GM12891 (cell line): Measurements from ENCODE around the gene ANKRD16.

ENCODE experiments used
- PAX5 ChIP-seq: IDR thresholded peaks from 2 replicates; pipeline ENCODE4 v1.6.1; 2011; ENCODE audit warnings: low read length, moderate library complexity, mild to moderate bottlenecking; ENCODE audit not compliant: insufficient read depth, severe bottlenecking
- POLR2A ChIP-seq: IDR thresholded peaks from 2 replicates; pipeline ENCODE4 v1.6.1; 2011; ENCODE audit warnings: low read depth, low read length, control low read depth
- POLR2AphosphoS5 ChIP-seq: IDR thresholded peaks from 2 replicates; pipeline ENCODE4 v1.6.1; 2011; ENCODE audit warnings: low read depth, low read length, control low read depth
- TAF1 ChIP-seq: IDR thresholded peaks from 2 replicates; pipeline ENCODE4 v1.6.1; 2011; ENCODE audit warnings: low read depth, low read length, control low read depth

- TF ChIP-seq PAX5 (no peak), POLR2AphosphoS5 (no peak), POLR2A (no peak), TAF1 (no peak)
Observed at GRCh38 chr10:5892007-5892406, 2.3 kb upstream of the ANKRD16 start.
